Stimulated activated CD8-positive, alpha-beta memory T cell treated with anti-CD3 and anti-CD28 coated beads, Interleukin-7, amount 100 ng/mL, for 1 hour (primary cell): ENCODE measurements around the gene STX8.
"Not testable (repeated sequence)": the region's sequence is repeated elsewhere in the genome, so short reads cannot be mapped to it uniquely, and the experiment has no call there.

Experiments
- DNase-seq, 2 donors: peaks; one replicate each; pipeline ENCODE4 v3.0.0-alpha.2; 2020; ENCODE audit warnings: low read depth in 2 of 2

STX8 gene

DNA sequence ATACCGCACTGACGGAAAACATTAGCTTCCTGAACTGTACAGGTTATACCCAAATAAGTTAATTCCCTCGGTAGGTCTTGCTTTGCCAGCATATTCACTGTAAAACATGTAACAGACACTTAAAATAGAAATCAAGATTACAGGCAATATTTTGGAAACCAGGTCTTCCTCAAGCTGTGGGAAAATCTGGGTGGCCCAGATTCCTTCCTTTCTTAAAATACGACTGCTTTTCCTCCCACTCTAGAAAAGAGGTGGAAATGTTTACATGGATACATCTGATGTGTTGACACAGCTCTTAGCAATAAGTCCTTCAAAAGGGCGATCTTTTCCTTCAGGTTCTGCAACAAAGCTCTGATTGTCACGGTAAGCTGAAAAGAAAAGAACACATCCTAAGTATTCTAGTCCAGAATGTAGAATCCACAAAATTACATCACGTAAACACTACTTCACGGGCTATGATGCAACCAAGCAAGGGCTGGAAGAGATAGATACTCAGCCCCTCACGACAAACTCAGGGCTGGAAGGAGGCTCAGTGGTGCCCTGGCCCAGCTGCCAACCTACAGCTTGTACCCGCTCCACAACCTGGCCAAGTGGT lies 18.4 kb downstream of the STX8 start:
- no peak for DNase-seq

DNA sequence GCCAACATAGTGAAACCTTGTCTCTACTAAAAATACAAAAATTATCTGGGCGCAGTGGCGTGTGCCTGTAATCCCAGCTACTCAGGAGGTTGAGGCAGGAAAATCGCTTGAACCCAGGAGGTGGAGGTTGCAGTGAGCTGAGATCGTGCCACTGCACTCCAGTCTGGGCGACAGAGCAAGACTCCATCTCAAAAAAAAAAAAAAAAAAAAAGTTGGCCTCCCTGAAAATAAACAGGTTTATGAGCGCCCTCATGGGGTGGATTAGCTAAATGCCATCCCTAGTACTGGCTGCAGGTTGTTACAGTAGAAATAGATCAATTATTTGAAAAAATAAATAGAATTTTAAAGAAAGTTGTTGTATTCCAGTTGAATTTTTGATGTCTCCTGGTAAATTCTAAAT lies 20.9 kb downstream of the STX8 start:
- DNase-seq: not testable (repeated sequence)

- no peak for DNase-seq
Measured at GRCh38 chr17:9553596-9553995, 22.0 kb downstream of the STX8 start.

GRCh38 chr17:9553181-9553580 lies 22.4 kb downstream of the STX8 start:
- no peak for DNase-seq

DNA sequence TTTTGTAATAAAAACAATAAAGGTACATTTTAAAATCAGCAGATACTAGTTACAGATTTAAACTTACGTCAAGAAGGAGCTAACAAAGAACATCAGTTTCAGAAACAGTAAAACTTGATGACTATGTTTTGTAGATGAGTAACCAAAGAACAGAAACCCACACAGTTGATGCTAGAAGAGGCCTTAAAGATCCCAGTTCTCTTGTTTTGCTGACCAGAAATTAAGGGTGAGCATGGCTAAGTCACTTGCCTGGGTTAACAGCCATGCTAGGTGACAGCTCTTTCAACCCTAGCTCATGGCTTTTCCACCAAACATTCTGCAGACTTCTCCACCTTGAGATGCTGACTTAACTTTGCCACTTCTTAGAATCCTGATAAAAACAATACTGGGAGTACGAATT lies 26.4 kb downstream of the STX8 start:
- DNase-seq: no peak

- no peak for DNase-seq
Measured at GRCh38 chr17:9544221-9544620, 31.4 kb downstream of the STX8 start.

- no peak for DNase-seq
Measured at GRCh38 chr17:9541718-9542117, 33.9 kb downstream of the STX8 start.

DNA sequence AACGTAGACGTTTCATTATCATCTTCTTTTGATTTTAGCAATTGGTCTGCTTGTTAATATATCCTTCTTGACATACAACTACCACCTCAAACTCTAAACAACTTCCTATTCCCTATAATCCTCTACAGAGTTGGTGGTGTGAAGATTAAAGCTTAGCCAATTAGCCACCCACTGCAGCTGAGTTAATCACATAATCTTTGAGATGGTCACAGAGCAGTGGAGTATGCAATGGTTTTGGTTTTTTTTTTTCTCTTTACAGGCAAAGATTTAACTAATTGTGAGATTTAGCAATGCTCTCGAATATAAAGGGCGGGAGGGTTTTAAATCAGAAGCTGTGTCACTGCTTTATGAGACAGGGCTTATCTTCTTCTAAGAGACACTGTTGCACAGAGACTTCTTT lies 37.0 kb downstream of the STX8 start:
- DNase-seq: no peak

GRCh38 chr17:9537177-9537776 lies 38.3 kb downstream of the STX8 start:
- no peak for DNase-seq

DNA sequence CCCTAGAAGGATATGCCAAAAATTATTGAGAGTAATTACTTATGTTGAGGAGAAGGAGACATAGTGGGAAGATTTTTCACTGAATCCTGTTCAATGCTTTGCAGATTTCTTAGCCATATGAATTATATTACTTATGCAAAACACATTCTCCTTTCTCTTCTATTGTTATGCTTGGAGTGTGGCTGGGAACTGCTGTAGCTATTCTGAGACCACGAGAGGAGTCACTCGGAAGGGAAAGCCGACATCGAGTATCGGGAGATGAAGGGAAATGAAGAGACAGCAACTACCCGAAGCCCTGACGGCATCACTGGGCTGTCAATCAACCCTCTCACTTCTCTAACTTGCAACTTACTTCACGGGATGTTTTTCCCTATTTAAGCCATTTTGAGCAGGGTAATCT lies 39.6 kb downstream of the STX8 start:
- no peak for DNase-seq

DNA sequence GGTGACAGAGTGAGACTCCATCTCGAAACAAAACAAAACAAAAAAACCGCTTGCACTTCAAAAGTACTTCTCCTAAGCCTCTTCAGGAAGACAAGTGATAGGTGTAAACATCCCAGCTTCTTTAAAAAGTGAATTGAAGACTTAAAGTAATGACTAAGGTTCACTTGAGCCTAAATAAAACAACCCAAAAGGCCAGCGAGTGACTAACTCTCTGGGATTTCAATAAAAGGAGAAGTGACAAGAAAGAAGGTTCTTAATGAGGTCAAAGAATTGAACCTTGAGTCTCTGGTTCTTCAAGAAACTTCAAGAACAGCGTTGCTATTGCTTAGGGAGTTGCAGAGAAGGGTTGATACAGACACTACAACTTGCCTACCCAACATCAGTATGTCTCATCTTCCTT lies 42.2 kb downstream of the STX8 start:
- no peak for DNase-seq

- DNase-seq: no peak
Measured at GRCh38 chr17:9532715-9533114, 42.9 kb downstream of the STX8 start.

- no peak for DNase-seq
Measured at GRCh38 chr17:9531034-9531433, 44.6 kb downstream of the STX8 start.

- no peak for DNase-seq
Measured at GRCh38 chr17:9529033-9529700, 46.5 kb downstream of the STX8 start.

GRCh38 chr17:9527788-9528187 lies 47.8 kb downstream of the STX8 start:
- DNase-seq: no peak

DNA sequence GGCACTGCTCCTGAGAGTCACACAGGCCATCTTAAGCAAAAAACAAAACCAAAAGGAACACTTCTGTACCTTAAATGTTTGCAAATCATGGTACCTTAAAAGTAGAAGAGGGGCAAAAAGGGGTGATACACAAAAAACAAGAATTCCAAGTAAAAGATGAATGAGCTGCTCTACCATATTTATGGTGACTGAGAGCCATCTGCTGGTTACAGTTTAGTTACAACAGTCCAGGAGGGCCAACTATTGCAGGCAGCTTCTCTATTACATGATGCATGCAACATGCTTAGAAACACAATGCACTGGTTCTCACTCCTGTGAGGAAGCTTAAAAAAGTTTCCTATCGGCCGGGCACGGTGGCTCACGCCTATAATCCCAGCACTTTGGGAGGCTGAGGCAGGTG lies 53.5 kb downstream of the STX8 start:
- DNase-seq: no peak

GRCh38 chr17:9521062-9521461 lies 54.6 kb downstream of the STX8 start:
- DNase-seq: no peak

DNA sequence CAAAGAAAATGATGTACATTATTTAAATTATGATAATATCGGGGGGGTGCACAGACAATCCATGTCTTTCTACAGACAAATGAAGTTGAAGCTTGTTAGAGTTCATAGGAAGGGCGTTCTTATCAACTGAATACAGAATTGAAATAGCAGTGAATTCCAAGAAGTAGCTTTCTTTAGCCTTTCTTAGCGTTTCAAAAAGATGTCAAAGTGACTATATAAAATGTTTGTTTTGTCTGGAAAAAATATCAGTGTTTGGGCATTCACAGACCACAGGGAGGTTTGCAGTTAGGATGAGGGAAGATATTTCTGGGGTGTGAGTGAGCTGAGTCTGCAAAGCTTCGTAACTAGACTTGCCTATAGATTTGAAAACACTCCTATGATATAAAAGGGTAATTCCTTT lies 55.0 kb downstream of the STX8 start:
- no peak for DNase-seq

DNA sequence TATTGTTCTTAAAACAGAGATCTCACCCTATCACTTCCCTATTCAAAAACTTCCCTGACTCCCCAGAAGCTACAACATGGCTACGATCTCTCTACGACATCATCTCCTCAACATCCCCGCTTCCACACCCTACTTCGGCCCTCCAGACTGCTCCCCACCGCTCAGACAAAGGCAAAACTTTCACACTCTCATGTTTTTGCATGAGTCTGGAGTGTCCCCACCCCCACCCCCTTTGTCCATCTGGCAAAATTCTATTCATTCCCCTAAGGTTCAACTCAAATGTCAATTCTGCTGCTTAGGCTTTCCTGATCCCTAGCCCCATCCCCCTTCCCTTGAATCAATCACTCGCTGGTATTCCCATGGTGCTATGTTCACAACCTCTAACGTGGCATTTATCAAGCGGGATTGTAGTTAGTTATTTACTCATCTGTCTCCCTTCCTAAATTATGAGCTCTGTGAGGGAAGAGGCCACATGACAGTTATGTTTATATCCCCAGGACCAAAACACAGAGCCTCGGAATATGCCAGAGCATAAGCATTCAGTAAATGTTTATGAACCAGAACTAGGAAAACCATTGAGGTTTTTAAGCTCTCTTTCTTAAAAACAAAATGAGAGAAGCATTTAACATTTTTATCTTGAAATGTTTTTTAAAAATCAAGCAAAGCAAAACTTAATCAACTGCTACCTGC lies 55.9 kb downstream of the STX8 start:
- no peak for DNase-seq

GRCh38 chr17:9517396-9517795 lies 58.2 kb downstream of the STX8 start:
- no peak for DNase-seq

GRCh38 chr17:9513266-9513665 lies 62.4 kb downstream of the STX8 start:
- no peak for DNase-seq

DNA sequence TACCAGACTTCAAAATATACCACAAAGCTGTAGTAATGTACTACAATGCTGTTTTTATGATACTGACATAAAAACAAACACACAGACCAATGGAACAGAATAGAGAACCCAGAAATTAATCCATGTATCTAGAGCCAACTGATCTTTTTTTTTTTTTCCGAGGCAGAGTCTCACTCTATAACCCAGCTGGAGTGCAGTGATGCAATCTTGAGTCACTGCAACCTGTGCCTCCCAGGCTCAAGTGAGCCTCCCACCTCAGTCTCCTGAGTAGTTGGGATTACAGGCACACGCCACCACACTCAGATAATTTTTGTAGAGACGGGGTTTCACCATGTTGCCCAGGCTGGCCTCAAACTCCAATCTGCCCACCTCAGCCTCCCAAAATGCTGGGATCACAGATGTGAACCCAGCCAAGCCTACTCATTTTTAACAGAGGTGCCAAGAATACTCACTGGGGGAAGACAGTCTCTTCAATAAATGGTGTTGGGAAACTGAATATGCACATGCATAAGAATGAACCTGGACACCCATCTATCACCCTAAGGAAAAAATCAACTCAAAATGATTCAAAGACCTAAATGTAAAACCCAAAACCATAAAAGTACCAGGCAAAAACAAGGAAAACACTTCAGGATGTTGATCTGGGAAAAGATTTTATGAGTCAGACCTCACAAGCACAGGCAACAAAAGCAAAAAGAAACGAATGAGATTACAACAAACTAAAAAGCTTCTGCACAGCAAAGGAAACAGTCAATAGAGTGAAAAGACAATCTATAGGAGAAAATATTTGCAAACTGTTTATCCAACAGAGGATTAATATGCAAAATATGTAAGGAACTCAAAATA lies 63.1 kb downstream of the STX8 start:
- no peak for DNase-seq
